Peyer's patch (tissue), 4 donors: Measurements from ENCODE around the gene KRT39. TPM values are rescaled to one million over a fixed set of nuclear protein-coding genes. Genes with fewer than 3 reads are reported as not detected.

Experiments
- DNase-seq, 3 donors: peaks; one replicate each; pipeline ENCODE4 v3.0.0-alpha.2; 2017 to 2019
- H3K27ac ChIP-seq, 4 donors: fragments of 200-600 bp; sonication (generic); one replicate each; pipeline ENCODE4 v1.5.1; 2016 to 2019
- H3K27me3 ChIP-seq, 2 donors: fragments of 200-600 bp; sonication (generic); one replicate each; pipeline ENCODE4 v1.5.1; 2019
- H3K36me3 ChIP-seq, 3 donors: fragments of 200-600 bp; sonication (generic); one replicate each; pipeline ENCODE4 v1.5.1; 2016 to 2019
- H3K4me1 ChIP-seq, 4 donors: fragments of 200-600 bp; sonication (generic); one replicate each; pipeline ENCODE4 v1.5.1; 2016 to 2019
- H3K4me3 ChIP-seq, 4 donors: fragments of 200-600 bp; sonication (generic); 1 replicate in 3 of 4; 2 replicates in 1 of 4; pipeline ENCODE4 v1.5.1; 2016 to 2019; ENCODE audit warnings: mild to moderate bottlenecking in 1 of 4
- H3K9me3 ChIP-seq, 4 donors: fragments of 200-600 bp; sonication (generic); one replicate each; pipeline ENCODE4 v1.5.1; 2016 to 2019; ENCODE audit warnings: mild to moderate bottlenecking in 1 of 4
- CTCF ChIP-seq, 6 experiments: fragments of 450-650 bp in 4 of 6; fragments of 200-600 bp in 2 of 6; sonication (generic) in 1 of 6; IDR thresholded peaks; one replicate each; pipeline ENCODE4 v1.5.1; 2017 to 2019; ENCODE audit warnings: antibody characterized with exemption in 6 of 6, mild to moderate bottlenecking in 3 of 6, moderate library complexity in 1 of 6
- POLR2A ChIP-seq, 2 donors: fragments of 450-650 bp; IDR thresholded peaks; one replicate each; pipeline ENCODE4 v1.5.1; 2017; ENCODE audit warnings: antibody characterized with exemption in 2 of 2, mild to moderate bottlenecking in 2 of 2, moderate library complexity in 2 of 2
- total RNA-seq, 4 donors: library from RNA; depleted of rRNA; stranded (reverse); fragments of >200 nt; gene quantifications; one replicate each; pipeline ENCODE4 v1.1.0, GENCODE V29; 2016

The KRT39 gene
- total RNA-seq, 4 donors from 2014 or later, result not detected

DNA sequence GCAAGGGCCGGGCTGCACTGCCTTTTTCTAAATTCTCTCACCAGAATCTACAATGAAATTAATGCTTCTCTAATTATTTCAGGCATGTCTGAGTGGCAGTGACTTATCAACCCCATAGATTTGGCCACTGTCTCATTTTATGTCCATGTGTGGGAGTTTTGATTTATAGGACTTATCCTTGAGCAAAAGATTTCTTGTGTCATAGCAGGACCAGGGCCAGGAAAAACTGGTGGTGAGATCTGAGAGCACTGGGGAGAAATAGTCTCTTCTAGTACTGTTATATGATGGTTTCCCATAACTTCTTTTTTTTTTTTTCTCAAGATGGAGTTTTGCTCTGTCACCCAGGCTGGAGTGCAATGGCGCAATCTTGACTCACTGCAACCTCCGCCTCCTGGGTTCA, 27.8 kb downstream of the KRT39 start:
- DNase-seq, result no peak
- no peaks in the 10 kb centered on the region for H3K9me3 ChIP-seq
- no peaks in the 10 kb centered on the region for H3K4me1 ChIP-seq
- H3K36me3 ChIP-seq, result no peaks in the 10 kb centered on the region
- no peak overlapping the region for H3K4me3 ChIP-seq
- no peak overlapping the region for H3K27ac ChIP-seq
- no peaks in the 10 kb centered on the region for H3K27me3 ChIP-seq
- no peak for TF ChIP-seq POLR2A (IDR thresholded peaks at IDR 0.05)
- TF ChIP-seq CTCF (IDR thresholded peaks at IDR 0.05), result no peak

- no peaks in the 10 kb centered on the region for H3K4me1 ChIP-seq
- H3K4me3 ChIP-seq, result no peak within 1 kb of the TSS
- DNase-seq, result no peak
- TF ChIP-seq POLR2A (IDR thresholded peaks at IDR 0.05), result no peak
- no peak for TF ChIP-seq CTCF (IDR thresholded peaks at IDR 0.05)
- H3K9me3 ChIP-seq, result no peaks in the 10 kb centered on the region
- no peak within 1 kb of the TSS for H3K27ac ChIP-seq
- no peaks in the 10 kb centered on the region for H3K36me3 ChIP-seq
- no peaks in the 10 kb centered on the region for H3K27me3 ChIP-seq
Measured at GRCh38 chr17:40937384-40937819, 29.3 kb downstream of the KRT39 start, which contains the start of gene KRT23. KRT23 (minus strand) TSS chr17:40937646; CDS start chr17:40936603, 1,043 bp downstream.

GRCh38 chr17:40936976-40937375, 29.8 kb downstream of the KRT39 start:
- H3K36me3 ChIP-seq, result no peaks in the 10 kb centered on the region
- TF ChIP-seq CTCF (IDR thresholded peaks at IDR 0.05), result no peak
- TF ChIP-seq POLR2A (IDR thresholded peaks at IDR 0.05), result no peak
- no peaks in the 10 kb centered on the region for H3K9me3 ChIP-seq
- no peaks in the 10 kb centered on the region for H3K27me3 ChIP-seq
- no peaks in the 10 kb centered on the region for H3K4me1 ChIP-seq
- no peak for DNase-seq
- no peak overlapping the region for H3K4me3 ChIP-seq
- no peak overlapping the region for H3K27ac ChIP-seq

DNA sequence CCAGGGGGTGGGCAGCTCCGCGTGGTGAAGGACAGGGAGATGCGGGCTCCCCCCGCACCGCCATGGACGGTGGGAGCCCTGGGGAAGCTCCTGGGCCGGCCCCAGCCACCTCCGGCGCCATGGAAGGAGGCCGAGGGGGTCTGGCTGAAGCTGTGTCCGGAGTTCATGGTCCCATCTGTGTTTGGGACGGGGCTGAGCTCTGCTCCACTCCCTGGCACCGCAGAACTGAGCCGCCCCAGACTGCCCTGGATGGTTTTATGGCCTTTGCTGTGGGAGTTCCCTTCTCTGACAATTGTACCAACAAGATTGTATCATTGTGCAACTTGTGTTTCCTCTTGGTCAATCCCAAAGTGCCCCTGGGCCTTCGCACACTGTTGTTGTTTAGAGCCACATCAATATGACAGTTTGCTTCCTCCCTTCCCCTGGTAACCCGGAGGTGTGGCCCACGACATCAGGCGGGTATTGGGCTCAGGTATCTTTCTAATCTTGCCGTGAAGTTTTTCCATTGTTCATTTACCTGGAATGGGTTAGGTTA, 30.2 kb downstream of the KRT39 start:
- no peaks in the 10 kb centered on the region for H3K9me3 ChIP-seq
- H3K36me3 ChIP-seq, result no peaks in the 10 kb centered on the region
- no peak for DNase-seq
- no peak overlapping the region for H3K4me3 ChIP-seq
- TF ChIP-seq CTCF (IDR thresholded peaks at IDR 0.05) (no peak), POLR2A (IDR thresholded peaks at IDR 0.05) (no peak)
- no peak overlapping the region for H3K27ac ChIP-seq
- H3K27me3 ChIP-seq, result no peaks in the 10 kb centered on the region
- no peaks in the 10 kb centered on the region for H3K4me1 ChIP-seq

- DNase-seq, result no peak
- Histone ChIP-seq H3K4me3 (no peak overlapping the region), H3K9me3 (no peaks in the 10 kb centered on the region), H3K4me1 (no peaks in the 10 kb centered on the region), H3K27ac (no peak overlapping the region), H3K36me3 (no peaks in the 10 kb centered on the region), H3K27me3 (no peaks in the 10 kb centered on the region)
- TF ChIP-seq POLR2A (IDR thresholded peaks at IDR 0.05), result no peak
- TF ChIP-seq CTCF (IDR thresholded peaks at IDR 0.05), result no peak
Measured at GRCh38 chr17:40935624-40936023, 31.1 kb downstream of the KRT39 start.

GRCh38 chr17:40932608-40933007, 34.1 kb downstream of the KRT39 start:
- Histone ChIP-seq H3K27ac (no peak overlapping the region), H3K4me1 (no peaks in the 10 kb centered on the region), H3K4me3 (no peak overlapping the region), H3K27me3 (no peaks in the 10 kb centered on the region), H3K36me3 (no peaks in the 10 kb centered on the region), H3K9me3 (no peaks in the 10 kb centered on the region)
- no peak for DNase-seq
- no peak for TF ChIP-seq POLR2A (IDR thresholded peaks at IDR 0.05)
